HG03558 (cell line): Measurements from ENCODE around the gene DYDC2.
"Not testable (repeated sequence)": the region's sequence is repeated elsewhere in the genome, so short reads cannot be mapped to it uniquely, and the experiment has no call there.

ENCODE experiments used
- ATAC-seq: cut with Tn5 transposase; IDR thresholded peaks from one replicate; pipeline ENCODE4 v1.9.1; 2021; ENCODE audit warnings: moderate number of reproducible peaks; ENCODE audit not compliant: unreplicated experiment; ENCODE audit errors: extremely low read depth

Gene DYDC2

DNA sequence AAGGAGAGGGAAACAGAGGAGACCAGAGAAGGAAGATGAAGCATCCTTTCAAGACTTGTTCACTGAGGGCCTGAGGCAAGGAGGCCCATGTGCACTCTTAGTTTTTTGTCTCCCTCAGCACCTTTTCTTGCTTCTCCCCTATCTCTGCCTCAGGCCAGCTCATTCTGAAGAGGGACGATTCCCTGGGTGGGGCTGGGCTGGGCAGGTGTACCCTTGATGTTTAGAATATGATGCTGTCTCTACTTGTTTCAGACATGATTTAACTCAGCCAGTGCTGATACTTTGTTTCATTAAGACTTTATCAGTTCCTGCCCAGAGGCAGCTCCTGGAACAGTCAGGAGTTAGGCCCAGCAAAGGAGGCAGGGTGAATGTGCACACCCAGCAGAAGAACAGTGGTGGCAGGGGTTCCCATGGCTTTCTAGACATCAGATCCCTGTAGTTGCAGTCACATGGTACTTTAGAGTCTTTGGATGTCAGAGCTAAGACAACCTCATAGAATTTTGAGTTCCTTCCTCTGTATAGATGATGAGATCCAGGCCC lies 55.2 kb downstream of the DYDC2 start:
- no peak for ATAC-seq

- ATAC-seq, result no peak
Observed at GRCh38 chr10:80412486-80412885, 55.9 kb downstream of the DYDC2 start.

- ATAC-seq, result no peak
Observed at GRCh38 chr10:80413271-80413996, 56.9 kb downstream of the DYDC2 start.

GRCh38 chr10:80414142-80414895 lies 57.7 kb downstream of the DYDC2 start:
- ATAC-seq, result no peak

GRCh38 chr10:80415734-80416478 lies 59.3 kb downstream of the DYDC2 start:
- no peak for ATAC-seq

GRCh38 chr10:80416479-80417098 lies 60.0 kb downstream of the DYDC2 start:
- ATAC-seq, result no peak

GRCh38 chr10:80417256-80417655 lies 60.7 kb downstream of the DYDC2 start:
- not testable (repeated sequence) for ATAC-seq
